ENCODE data around the gene ZC2HC1C. TPM values are rescaled to one million over a fixed set of nuclear protein-coding genes. Genes with fewer than 3 reads are reported as not detected.
A peak's percentile ranks its signal among the peaks of the same experiment; 100 is the strongest.

Gene ZC2HC1C
- total RNA-seq, 2 donors from 2014 or later, result 4.8 to 10.5 TPM

DNA sequence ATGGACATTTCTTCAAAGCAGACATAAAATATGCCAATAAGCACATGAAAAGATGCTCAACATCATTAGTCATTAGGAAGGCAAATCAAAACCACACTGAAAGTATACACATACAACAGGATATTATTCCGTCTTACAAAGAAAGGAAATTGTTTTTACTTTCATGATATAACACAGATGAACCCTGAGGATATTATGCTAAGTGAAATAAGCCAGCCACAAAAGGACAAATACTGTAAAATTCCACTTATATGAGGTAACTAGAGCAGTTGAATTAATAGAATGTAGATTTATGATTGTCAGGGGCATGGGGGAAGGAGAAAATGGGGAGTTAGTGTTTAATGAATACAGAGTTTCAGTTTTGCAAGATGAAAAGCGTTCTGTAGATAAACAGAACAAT lies 9.8 kb upstream of the ZC2HC1C start:
- Histone ChIP-seq H3K4me1 (peaks cover 0 to 13% of the 10 kb centered on the region in 2 donors), H3K27ac (no peak overlapping the region)
- TF ChIP-seq, protein P1, sequence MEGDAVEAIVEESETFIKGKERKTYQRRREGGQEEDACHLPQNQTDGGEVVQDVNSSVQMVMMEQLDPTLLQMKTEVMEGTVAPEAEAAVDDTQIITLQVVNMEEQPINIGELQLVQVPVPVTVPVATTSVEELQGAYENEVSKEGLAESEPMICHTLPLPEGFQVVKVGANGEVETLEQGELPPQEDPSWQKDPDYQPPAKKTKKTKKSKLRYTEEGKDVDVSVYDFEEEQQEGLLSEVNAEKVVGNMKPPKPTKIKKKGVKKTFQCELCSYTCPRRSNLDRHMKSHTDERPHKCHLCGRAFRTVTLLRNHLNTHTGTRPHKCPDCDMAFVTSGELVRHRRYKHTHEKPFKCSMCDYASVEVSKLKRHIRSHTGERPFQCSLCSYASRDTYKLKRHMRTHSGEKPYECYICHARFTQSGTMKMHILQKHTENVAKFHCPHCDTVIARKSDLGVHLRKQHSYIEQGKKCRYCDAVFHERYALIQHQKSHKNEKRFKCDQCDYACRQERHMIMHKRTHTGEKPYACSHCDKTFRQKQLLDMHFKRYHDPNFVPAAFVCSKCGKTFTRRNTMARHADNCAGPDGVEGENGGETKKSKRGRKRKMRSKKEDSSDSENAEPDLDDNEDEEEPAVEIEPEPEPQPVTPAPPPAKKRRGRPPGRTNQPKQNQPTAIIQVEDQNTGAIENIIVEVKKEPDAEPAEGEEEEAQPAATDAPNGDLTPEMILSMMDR (IDR thresholded peaks at IDR 0.05), result no peak

GRCh38 chr14:75060420-75060819 lies 9.0 kb upstream of the ZC2HC1C start:
- TF ChIP-seq, protein P1 (IDR thresholded peaks at IDR 0.05), result no peak
- Histone ChIP-seq H3K27me3 (no peaks in the 10 kb centered on the region), H3K4me1 (peaks cover 0 to 14% of the 10 kb centered on the region in 2 donors), H3K27ac (no peak overlapping the region), H3K9me3 (no peaks in the 10 kb centered on the region), H3K36me3 (no peaks in the 10 kb centered on the region), H3K4me3 (no peak overlapping the region)
- no peak for DNase-seq (ENCODE audit: low spot score)

More for the DNA sequence above, 9.8 kb upstream of the ZC2HC1C start:
- Histone ChIP-seq H3K9me3 (no peaks in the 10 kb centered on the region), H3K36me3 (no peaks in the 10 kb centered on the region), H3K27me3 (no peaks in the 10 kb centered on the region), H3K4me3 (no peak overlapping the region)
- DNase-seq (ENCODE audit: low spot score), result no peak

GRCh38 chr14:75063013-75063412 lies 6.4 kb upstream of the ZC2HC1C start:
- Histone ChIP-seq H3K27ac (no peak overlapping the region), H3K36me3 (no peaks in the 10 kb centered on the region), H3K4me1 (peaks cover 0 to 22% of the 10 kb centered on the region in 2 donors), H3K27me3 (no peaks in the 10 kb centered on the region), H3K4me3 (peak overlapping the region; percentile 74 to 92), H3K9me3 (no peaks in the 10 kb centered on the region)
- DNase-seq (ENCODE audit: low spot score), result no peak
- TF ChIP-seq, protein P1 (IDR thresholded peaks at IDR 0.05), result no peak

DNA sequence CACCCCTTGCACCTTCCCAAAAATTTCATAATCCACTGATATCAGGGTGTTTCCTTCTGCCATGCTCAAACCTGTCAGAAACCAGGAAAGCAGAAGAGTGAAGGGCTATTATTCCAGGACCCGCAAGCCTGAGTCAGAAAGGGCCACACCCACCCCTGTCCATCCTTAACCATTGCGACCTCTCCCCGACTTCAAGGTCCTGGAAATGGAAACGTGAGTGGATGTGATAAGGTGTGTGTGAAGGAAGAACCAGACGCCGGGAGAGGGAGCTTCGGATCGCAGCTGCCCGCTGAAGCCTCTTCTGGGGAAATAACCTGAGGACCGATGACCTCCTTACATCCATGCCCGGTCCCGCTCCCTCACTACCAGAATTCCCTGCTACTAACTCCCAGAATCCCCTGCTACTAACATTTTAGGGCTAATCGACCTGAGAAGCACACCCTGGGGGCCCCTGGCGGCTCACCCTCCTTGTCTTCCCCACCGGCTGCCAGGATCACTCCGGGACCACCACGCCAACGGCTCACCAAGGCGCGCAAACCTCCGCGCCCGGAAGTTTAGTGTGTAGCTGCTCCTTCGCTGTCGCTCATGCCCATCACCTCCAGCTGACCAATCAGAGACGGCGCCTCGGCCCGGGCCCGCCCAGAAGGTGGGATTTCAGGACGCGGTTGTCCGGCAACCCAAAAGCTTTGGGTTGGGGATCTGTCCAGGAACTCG lies 5.8 kb upstream of the ZC2HC1C start, which contains the start of gene ACYP1:
ACYP1 (minus strand) TSS at position 534 of the 714 bp plus-strand sequence; CDS start at position 63, 471 bp downstream.
- peak within 1 kb of the TSS; percentile 74 to 92 for H3K4me3 ChIP-seq
- TF ChIP-seq, protein P1 (IDR thresholded peaks at IDR 0.05), result no peak
- peaks cover 0 to 29% of the 10 kb centered on the region in 2 donors for H3K4me1 ChIP-seq

DNA sequence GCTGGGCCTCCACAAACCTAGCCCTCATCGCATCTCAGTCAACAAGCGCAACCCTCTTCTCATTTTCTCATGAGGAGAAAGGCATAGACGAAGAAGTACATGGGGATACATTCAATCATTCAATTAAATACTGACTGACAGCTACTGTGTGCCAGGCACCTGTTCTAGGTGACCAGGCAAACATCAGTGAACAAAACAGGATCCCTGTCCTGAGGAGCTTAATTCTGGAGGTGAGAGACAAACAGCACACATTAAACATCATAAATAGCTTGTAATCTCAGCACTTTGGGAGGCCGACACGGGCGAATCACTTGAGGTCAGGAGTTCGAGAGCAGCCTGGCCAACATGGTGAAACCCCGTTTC lies 5.3 kb upstream of the ZC2HC1C start:
- Histone ChIP-seq H3K4me1 (peaks cover 0 to 29% of the 10 kb centered on the region in 2 donors), H3K27me3 (no peaks in the 10 kb centered on the region), H3K27ac (peak overlapping the region in 1 of 2 donors; percentile 75), H3K4me3 (peak overlapping the region; percentile 74 to 92), H3K36me3 (no peaks in the 10 kb centered on the region), H3K9me3 (no peaks in the 10 kb centered on the region)
- DNase-seq (ENCODE audit: low spot score), result no peak
- TF ChIP-seq, protein P1 (IDR thresholded peaks at IDR 0.05), result no peak

More for the DNA sequence above, 5.8 kb upstream of the ZC2HC1C start, which contains the start of gene ACYP1:
- H3K9me3 ChIP-seq, result no peaks in the 10 kb centered on the region
- H3K27me3 ChIP-seq, result no peaks in the 10 kb centered on the region
- H3K27ac ChIP-seq, result peak within 1 kb of the TSS; percentile 58 to 75
- DNase-seq (ENCODE audit: low spot score), result peak; percentile 97
- H3K36me3 ChIP-seq, result no peaks in the 10 kb centered on the region

Measured in right atrium auricular region (tissue), 2 donors.